HEK293 (cell line): ENCODE measurements around the gene SLC6A2.

Experiments
- CTCF ChIA-PET: fragments of 350-600 bp; formaldehyde crosslinking; extraction: SDS; loops from one replicate; lab custom pipeline; 2021; ENCODE audit warnings: antibody characterized with exemption; lab: Yijun Ruan, JAX
- POLR2A ChIA-PET: fragments of 300-600 bp; formaldehyde crosslinking; extraction: SDS; loops from one replicate; lab custom pipeline; 2020; ENCODE audit warnings: antibody characterized with exemption, inconsistent platforms; lab: Yijun Ruan, JAX
- H3K27ac ChIP-seq: fragments of 200-500 bp; sonication (Bioruptor generic); 2 replicates; pipeline ENCODE4 v1.5.1; 2014; ENCODE audit warnings: low read depth, low read length, control low read depth, inconsistent platforms; ENCODE audit errors: extremely low read depth
- H3K36me3 ChIP-seq, 2 experiments: fragments of 200-500 bp in 1 of 2; sonication (Bioruptor generic) in 1 of 2; 1 replicate in 1 of 2; 2 replicates in 1 of 2; pipeline ENCODE4 v1.5.1; 2014 to 2017; ENCODE audit warnings: inconsistent platforms in 2 of 2, low read length in 2 of 2; ENCODE audit not compliant: control insufficient read depth in 2 of 2, insufficient read depth in 1 of 2
- H3K4me1 ChIP-seq: fragments of 200-500 bp; sonication (Bioruptor generic); 2 replicates; pipeline ENCODE4 v1.5.1; 2014; ENCODE audit warnings: mild to moderate bottlenecking, low read length, inconsistent platforms; ENCODE audit not compliant: control insufficient read depth, insufficient read depth
- H3K4me3 ChIP-seq: 2 replicates; pipeline ENCODE4 v1.5.1; 2011; ENCODE audit warnings: low read depth, mild to moderate bottlenecking, control low read depth, low read length, moderate library complexity
- H3K9me3 ChIP-seq: fragments of 200-500 bp; sonication (Bioruptor generic); 2 replicates; pipeline ENCODE4 v1.5.1; 2014; ENCODE audit warnings: low read depth, low read length, inconsistent platforms; ENCODE audit not compliant: control insufficient read depth, insufficient read depth
- GFI1B ChIP-seq: fragments of 450-650 bp; formaldehyde crosslinking; IDR thresholded peaks from 2 replicates; pipeline ENCODE4 v1.5.1; 2016; ENCODE audit warnings: missing biosample characterization, missing genetic modification characterization
- HOXC10 ChIP-seq: sonication (generic); formaldehyde crosslinking; IDR thresholded peaks from 2 replicates; pipeline ENCODE4 v1.8.1; 2023; ENCODE audit warnings: mild to moderate bottlenecking, missing genetic modification reagents
- KLF9 ChIP-seq: fragments of 450-650 bp; formaldehyde crosslinking; IDR thresholded peaks from 2 replicates; pipeline ENCODE4 v1.5.1; 2016; ENCODE audit warnings: missing biosample characterization, missing genetic modification characterization, low read depth
- MZF1 ChIP-seq: fragments of 450-650 bp; formaldehyde crosslinking; IDR thresholded peaks from 2 replicates; pipeline ENCODE4 v1.5.1; 2017; ENCODE audit warnings: missing biosample characterization, missing genetic modification characterization, borderline replicate concordance
- REPIN1 ChIP-seq: fragments of 450-650 bp; formaldehyde crosslinking; IDR thresholded peaks from 2 replicates; pipeline ENCODE4 v1.5.1; 2017; ENCODE audit warnings: missing biosample characterization, missing genetic modification characterization, low read depth
- SETDB1 ChIP-seq: IDR thresholded peaks from one replicate; pipeline ENCODE4 v1.6.1; 2017; ENCODE audit warnings: mild to moderate bottlenecking, low read length, moderate library complexity, mixed read lengths; ENCODE audit not compliant: insufficient read length
- TCF7L2 ChIP-seq: IDR thresholded peaks from 2 replicates; pipeline ENCODE4 v1.6.1; 2011; ENCODE audit warnings: low read depth, mild to moderate bottlenecking, inconsistent platforms, low read length, moderate library complexity, borderline replicate concordance
- YY1 ChIP-seq: fragments of 450-650 bp; formaldehyde crosslinking; IDR thresholded peaks from 2 replicates; pipeline ENCODE4 v1.5.1; 2018; ENCODE audit warnings: missing biosample characterization, missing genetic modification characterization
- ZNF121 ChIP-seq: fragments of 450-650 bp; formaldehyde crosslinking; IDR thresholded peaks from 2 replicates; pipeline ENCODE4 v1.5.1; 2016; ENCODE audit warnings: missing biosample characterization, missing genetic modification characterization
- ZNF169 ChIP-seq: fragments of 450-650 bp; formaldehyde crosslinking; IDR thresholded peaks from 2 replicates; pipeline ENCODE4 v1.5.1; 2016; ENCODE audit warnings: missing biosample characterization, missing genetic modification characterization
- ZNF19 ChIP-seq: fragments of 450-650 bp; formaldehyde crosslinking; IDR thresholded peaks from 2 replicates; pipeline ENCODE4; 2016; ENCODE audit warnings: missing biosample characterization, missing genetic modification characterization, low read depth
- ZNF211 ChIP-seq: fragments of 450-650 bp; formaldehyde crosslinking; IDR thresholded peaks from 2 replicates; pipeline ENCODE4 v1.5.1; 2016; ENCODE audit warnings: low read depth, missing biosample characterization, missing genetic modification characterization
- ZNF214 ChIP-seq: fragments of 450-650 bp; formaldehyde crosslinking; IDR thresholded peaks from 2 replicates; pipeline ENCODE4 v1.5.1; 2017; ENCODE audit warnings: missing biosample characterization, mild to moderate bottlenecking, missing genetic modification characterization, borderline replicate concordance
- ZNF221 ChIP-seq: fragments of 450-650 bp; formaldehyde crosslinking; IDR thresholded peaks from 2 replicates; pipeline ENCODE4 v1.5.1; 2017; ENCODE audit warnings: missing biosample characterization, missing genetic modification characterization, borderline replicate concordance
- ZNF292 ChIP-seq: fragments of 450-650 bp; formaldehyde crosslinking; IDR thresholded peaks from 2 replicates; pipeline ENCODE4 v1.5.1; 2016; ENCODE audit warnings: low read depth, missing biosample characterization, missing genetic modification characterization, borderline replicate concordance
- ZNF473 ChIP-seq: fragments of 450-650 bp; formaldehyde crosslinking; IDR thresholded peaks from 2 replicates; pipeline ENCODE4 v1.5.1; 2017; ENCODE audit warnings: missing biosample characterization, missing genetic modification characterization
- ZNF510 ChIP-seq: fragments of 450-650 bp; formaldehyde crosslinking; IDR thresholded peaks from 2 replicates; pipeline ENCODE4 v1.5.1; 2018; ENCODE audit warnings: mild to moderate bottlenecking, missing genetic modification characterization, missing biosample characterization; ENCODE audit not compliant: insufficient replicate concordance
- ZNF571 ChIP-seq: fragments of 450-650 bp; formaldehyde crosslinking; IDR thresholded peaks from 2 replicates; pipeline ENCODE4 v1.5.0; 2017; ENCODE audit warnings: missing biosample characterization, missing genetic modification characterization
- ZNF585B ChIP-seq: fragments of 450-650 bp; formaldehyde crosslinking; IDR thresholded peaks from 2 replicates; pipeline ENCODE4 v1.5.1; 2016; ENCODE audit warnings: missing biosample characterization, missing genetic modification characterization
- ZNF600 ChIP-seq: fragments of 450-650 bp; formaldehyde crosslinking; IDR thresholded peaks from 2 replicates; pipeline ENCODE4 v1.5.1; 2016; ENCODE audit warnings: missing biosample characterization, missing genetic modification characterization
- ZNF670 ChIP-seq: fragments of 450-650 bp; formaldehyde crosslinking; IDR thresholded peaks from 2 replicates; pipeline ENCODE4 v1.5.1; 2016; ENCODE audit warnings: missing biosample characterization, missing genetic modification characterization, low read depth
- ZNF792 ChIP-seq: fragments of 450-650 bp; formaldehyde crosslinking; IDR thresholded peaks from 2 replicates; pipeline ENCODE4 v1.5.1; 2016; ENCODE audit warnings: missing biosample characterization, missing genetic modification characterization
- ZNF837 ChIP-seq: fragments of 450-650 bp; formaldehyde crosslinking; IDR thresholded peaks from 2 replicates; pipeline ENCODE4 v1.5.1; 2016; ENCODE audit warnings: missing biosample characterization, missing genetic modification characterization
- TF ChIP-seq, protein P1 (sequence below): fragments of 450-650 bp; formaldehyde crosslinking; IDR thresholded peaks from 2 replicates; pipeline ENCODE4 v1.5.0; 2017; ENCODE audit warnings: missing biosample characterization, missing genetic modification characterization, borderline replicate concordance
- TF ChIP-seq, protein P2 (sequence below): fragments of 450-650 bp; formaldehyde crosslinking; IDR thresholded peaks from 2 replicates; pipeline ENCODE4 v1.5.1; 2016; ENCODE audit warnings: missing biosample characterization, missing genetic modification characterization
- TF ChIP-seq, protein P3 (sequence below): sonication (generic); formaldehyde crosslinking; IDR thresholded peaks from 2 replicates; pipeline ENCODE4 v1.8.1; 2022; ENCODE audit warnings: mild to moderate bottlenecking, moderate library complexity, missing genetic modification reagents
- TF ChIP-seq, protein P4 (sequence below): fragments of 450-650 bp; formaldehyde crosslinking; IDR thresholded peaks from 2 replicates; pipeline ENCODE4 v1.5.1; 2017; ENCODE audit warnings: missing biosample characterization, missing genetic modification characterization
- TF ChIP-seq, protein P5 (sequence below): fragments of 450-650 bp; formaldehyde crosslinking; IDR thresholded peaks from 2 replicates; pipeline ENCODE4 v1.5.1; 2016; ENCODE audit warnings: missing biosample characterization, missing genetic modification characterization

Gene SLC6A2

DNA sequence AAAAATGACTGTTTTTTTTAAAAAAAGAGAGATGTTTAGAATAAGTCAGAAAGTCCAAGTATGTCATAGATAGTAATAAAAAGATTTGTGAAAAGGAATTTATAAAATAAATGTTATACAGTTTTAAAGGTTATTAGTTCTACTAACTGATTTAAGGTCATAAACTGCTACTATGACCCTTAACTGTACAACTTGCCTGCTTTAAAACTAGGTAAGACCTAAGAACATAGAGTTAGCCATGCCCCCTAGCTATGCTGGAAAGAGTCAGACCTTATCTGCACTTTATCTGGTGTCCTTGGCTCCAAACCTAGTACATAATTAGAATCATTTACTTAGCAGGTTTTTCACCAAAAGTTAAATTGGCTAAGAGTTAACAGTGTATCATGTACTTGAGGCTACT lies 23.5 kb upstream of the SLC6A2 start:
- POLR2A ChIA-PET = no interaction called here
- Histone ChIP-seq H3K36me3 (no peaks in the 10 kb centered on the region), H3K4me1 (no peaks in the 10 kb centered on the region), H3K27ac (no peak overlapping the region), H3K4me3 (no peak overlapping the region), H3K9me3 (no peaks in the 10 kb centered on the region)
- no peak for TF ChIP-seq ZNF214 (tag by site-specific recombination)
- peak; percentile 91 for TF ChIP-seq SETDB1
- CTCF ChIA-PET = interaction anchor here (1.9 kb wide), 1 partner anchor 70 kb away, joined by 5 read pairs; no protein-coding TSS in a partner anchor

DNA sequence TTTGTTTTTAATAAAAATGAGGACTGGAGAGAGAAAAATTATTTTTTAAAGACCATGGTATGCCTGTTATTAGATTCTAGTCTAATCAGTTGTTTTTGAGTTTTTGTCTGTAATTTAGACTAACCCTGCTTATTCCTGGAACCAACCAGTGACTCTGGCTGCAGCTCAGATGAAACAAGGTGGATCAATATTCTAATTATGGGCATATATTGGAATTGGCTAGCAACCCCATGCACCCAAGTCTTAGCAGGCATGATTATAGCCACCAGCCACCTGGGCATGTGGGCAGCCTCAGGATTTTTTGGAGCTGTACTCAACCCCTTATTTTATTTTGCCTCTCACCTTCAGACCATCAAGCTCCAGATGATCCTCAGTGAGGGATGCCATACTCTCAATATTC lies 21.6 kb upstream of the SLC6A2 start:
- no peaks in the 10 kb centered on the region for H3K9me3 ChIP-seq
- CTCF ChIA-PET = interaction anchor here (0.8 to 1.9 kb wide), 3 partner anchors 11 to 169 kb away, joined by 3 to 5 read pairs (median 3); no protein-coding TSS in a partner anchor

DNA sequence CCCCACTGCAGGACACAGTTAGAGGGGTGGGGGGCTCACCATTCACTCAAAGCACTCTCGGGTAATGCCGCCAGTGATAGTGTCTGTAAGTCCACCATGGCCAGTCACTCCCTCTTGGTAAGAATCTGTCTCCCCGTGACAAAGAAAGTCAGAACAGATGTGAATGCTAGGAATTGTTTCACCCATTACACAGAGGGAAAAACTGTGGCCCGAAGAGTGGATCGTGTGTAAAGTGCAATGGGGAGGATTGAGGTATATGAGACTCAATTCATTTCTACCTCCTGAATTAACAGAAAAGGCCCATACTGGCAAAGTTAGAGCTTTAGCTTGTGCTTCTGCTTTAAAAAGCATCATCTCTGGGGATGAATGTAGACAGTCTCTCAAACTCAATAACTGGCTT lies 17.5 kb upstream of the SLC6A2 start:
- Histone ChIP-seq H3K4me1 (no peaks in the 10 kb centered on the region), H3K4me3 (no peak overlapping the region), H3K36me3 (no peaks in the 10 kb centered on the region), H3K9me3 (no peaks in the 10 kb centered on the region), H3K27ac (no peak overlapping the region)
- CTCF ChIA-PET = no interaction called here
- TF ChIP-seq HOXC10 (CRISPR knock-in tag) (no peak), ZNF473 (tag by site-specific recombination) (no peak), ZNF585B (tag by site-specific recombination) (no peak), ZNF837 (tag by site-specific recombination) (no peak), ZNF292 (tag by site-specific recombination) (no peak), MZF1 (no peak), KLF9 (no peak), ZNF169 (tag by site-specific recombination) (no peak), ZNF571 (tag by site-specific recombination) (no peak), YY1 (tag by site-specific recombination) (no peak), ZNF221 (tag by site-specific recombination) (no peak), TCF7L2 (no peak)
- TF ChIP-seq, protein P1, sequence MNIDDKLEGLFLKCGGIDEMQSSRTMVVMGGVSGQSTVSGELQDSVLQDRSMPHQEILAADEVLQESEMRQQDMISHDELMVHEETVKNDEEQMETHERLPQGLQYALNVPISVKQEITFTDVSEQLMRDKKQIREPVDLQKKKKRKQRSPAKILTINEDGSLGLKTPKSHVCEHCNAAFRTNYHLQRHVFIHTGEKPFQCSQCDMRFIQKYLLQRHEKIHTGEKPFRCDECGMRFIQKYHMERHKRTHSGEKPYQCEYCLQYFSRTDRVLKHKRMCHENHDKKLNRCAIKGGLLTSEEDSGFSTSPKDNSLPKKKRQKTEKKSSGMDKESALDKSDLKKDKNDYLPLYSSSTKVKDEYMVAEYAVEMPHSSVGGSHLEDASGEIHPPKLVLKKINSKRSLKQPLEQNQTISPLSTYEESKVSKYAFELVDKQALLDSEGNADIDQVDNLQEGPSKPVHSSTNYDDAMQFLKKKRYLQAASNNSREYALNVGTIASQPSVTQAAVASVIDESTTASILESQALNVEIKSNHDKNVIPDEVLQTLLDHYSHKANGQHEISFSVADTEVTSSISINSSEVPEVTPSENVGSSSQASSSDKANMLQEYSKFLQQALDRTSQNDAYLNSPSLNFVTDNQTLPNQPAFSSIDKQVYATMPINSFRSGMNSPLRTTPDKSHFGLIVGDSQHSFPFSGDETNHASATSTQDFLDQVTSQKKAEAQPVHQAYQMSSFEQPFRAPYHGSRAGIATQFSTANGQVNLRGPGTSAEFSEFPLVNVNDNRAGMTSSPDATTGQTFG (tag by site-specific recombination) = no peak
- POLR2A ChIA-PET = no interaction called here

More for the DNA sequence above, 21.6 kb upstream of the SLC6A2 start:
- POLR2A ChIA-PET = no interaction called here
- TF ChIP-seq ZNF600 (tag by site-specific recombination) = no peak
- TF ChIP-seq, protein P2, sequence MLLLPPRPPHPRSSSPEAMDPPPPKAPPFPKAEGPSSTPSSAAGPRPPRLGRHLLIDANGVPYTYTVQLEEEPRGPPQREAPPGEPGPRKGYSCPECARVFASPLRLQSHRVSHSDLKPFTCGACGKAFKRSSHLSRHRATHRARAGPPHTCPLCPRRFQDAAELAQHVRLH (tag by site-specific recombination) = no peak
- TF ChIP-seq, protein P3, sequence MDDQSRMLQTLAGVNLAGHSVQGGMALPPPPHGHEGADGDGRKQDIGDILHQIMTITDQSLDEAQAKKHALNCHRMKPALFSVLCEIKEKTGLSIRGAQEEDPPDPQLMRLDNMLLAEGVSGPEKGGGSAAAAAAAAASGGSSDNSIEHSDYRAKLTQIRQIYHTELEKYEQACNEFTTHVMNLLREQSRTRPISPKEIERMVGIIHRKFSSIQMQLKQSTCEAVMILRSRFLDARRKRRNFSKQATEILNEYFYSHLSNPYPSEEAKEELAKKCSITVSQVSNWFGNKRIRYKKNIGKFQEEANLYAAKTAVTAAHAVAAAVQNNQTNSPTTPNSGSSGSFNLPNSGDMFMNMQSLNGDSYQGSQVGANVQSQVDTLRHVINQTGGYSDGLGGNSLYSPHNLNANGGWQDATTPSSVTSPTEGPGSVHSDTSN = no peak
- no peak for TF ChIP-seq ZNF121 (tag by site-specific recombination)
- TF ChIP-seq ZNF510 (tag by site-specific recombination) = no peak
- TF ChIP-seq ZNF670 = no peak
- no peak for TF ChIP-seq ZNF473 (tag by site-specific recombination)
- TF ChIP-seq, protein P4, sequence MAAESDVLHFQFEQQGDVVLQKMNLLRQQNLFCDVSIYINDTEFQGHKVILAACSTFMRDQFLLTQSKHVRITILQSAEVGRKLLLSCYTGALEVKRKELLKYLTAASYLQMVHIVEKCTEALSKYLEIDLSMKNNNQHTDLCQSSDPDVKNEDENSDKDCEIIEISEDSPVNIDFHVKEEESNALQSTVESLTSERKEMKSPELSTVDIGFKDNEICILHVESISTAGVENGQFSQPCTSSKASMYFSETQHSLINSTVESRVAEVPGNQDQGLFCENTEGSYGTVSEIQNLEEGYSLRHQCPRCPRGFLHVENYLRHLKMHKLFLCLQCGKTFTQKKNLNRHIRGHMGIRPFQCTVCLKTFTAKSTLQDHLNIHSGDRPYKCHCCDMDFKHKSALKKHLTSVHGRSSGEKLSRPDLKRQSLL (tag by site-specific recombination) = no peak
- TF ChIP-seq ZNF211 (tag by site-specific recombination) = no peak
- TF ChIP-seq REPIN1 (tag by site-specific recombination) = no peak
- no peak for TF ChIP-seq ZNF19 (tag by site-specific recombination)
- no peak for TF ChIP-seq KLF9
- TF ChIP-seq, protein P5, sequence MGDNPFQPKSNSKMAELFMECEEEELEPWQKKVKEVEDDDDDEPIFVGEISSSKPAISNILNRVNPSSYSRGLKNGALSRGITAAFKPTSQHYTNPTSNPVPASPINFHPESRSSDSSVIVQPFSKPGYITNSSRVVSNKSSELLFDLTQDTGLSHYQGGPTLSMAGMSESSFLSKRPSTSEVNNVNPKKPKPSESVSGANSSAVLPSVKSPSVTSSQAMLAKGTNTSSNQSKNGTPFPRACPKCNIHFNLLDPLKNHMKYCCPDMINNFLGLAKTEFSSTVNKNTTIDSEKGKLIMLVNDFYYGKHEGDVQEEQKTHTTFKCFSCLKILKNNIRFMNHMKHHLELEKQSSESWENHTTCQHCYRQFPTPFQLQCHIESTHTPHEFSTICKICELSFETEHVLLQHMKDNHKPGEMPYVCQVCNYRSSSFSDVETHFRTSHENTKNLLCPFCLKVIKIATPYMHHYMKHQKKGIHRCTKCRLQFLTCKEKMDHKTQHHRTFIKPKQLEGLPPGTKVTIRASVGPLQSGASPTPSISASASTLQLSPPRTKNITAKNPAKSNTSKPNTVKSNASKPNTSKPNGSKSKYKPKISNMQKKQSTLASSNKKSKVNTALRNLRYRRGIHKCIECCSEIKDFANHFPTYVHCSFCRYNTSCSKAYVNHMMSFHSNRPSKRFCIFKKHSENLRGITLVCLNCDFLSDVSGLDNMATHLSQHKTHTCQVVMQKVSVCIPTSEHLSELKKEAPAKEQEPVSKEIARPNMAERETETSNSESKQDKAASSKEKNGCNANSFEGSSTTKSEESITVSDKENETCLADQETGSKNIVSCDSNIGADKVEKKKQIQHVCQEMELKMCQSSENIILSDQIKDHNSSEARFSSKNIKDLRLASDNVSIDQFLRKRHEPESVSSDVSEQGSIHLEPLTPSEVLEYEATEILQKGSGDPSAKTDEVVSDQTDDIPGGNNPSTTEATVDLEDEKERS = no peak
- no peak for TF ChIP-seq GFI1B (tag by site-specific recombination)
- no peak for TF ChIP-seq ZNF792
- Histone ChIP-seq H3K4me1 (no peaks in the 10 kb centered on the region), H3K4me3 (no peak overlapping the region), H3K36me3 (no peaks in the 10 kb centered on the region), H3K27ac (no peak overlapping the region)
